IMR-90 (cell line): ENCODE measurements around the gene UBXN6. TPM values are rescaled to one million over a fixed set of nuclear protein-coding genes. Genes with fewer than 3 reads are reported as not detected.

Source experiments
- ATAC-seq: fragments of 200-7000 bp; cut with Tn5 transposase; 2 replicates; pipeline ENCODE4 v1.9.1; 2020; ENCODE audit warnings: low read depth, mild to moderate bottlenecking, moderate library complexity
- BruUV-seq: library from RNA; stranded (reverse); fragments of 400-500 nt; replicated peaks from 2 replicates; lab custom pipeline; 2021; lab: Mats Ljungman, UMichigan
- CTCF ChIA-PET: fragments of 300-600 bp; formaldehyde crosslinking; extraction: SDS; loops from one replicate; lab custom pipeline; 2021; ENCODE audit warnings: antibody characterized with exemption; lab: Yijun Ruan, JAX
- POLR2A ChIA-PET: fragments of 300-600 bp; sonication (Branson Sonifier 250); formaldehyde crosslinking; loops from one replicate; lab custom pipeline; 2022; ENCODE audit warnings: antibody characterized with exemption; ENCODE audit not compliant: unreplicated experiment; lab: Charles Lee
- DNase-seq: peaks from one replicate; pipeline ENCODE4 v3.0.0; 2013
- H2AFZ ChIP-seq: replicated peaks from 2 replicates; pipeline ENCODE3; 2013; ENCODE audit warnings: low read length, mild to moderate bottlenecking; ENCODE audit not compliant: poor library complexity
- H2AK5ac ChIP-seq: 2 replicates; pipeline ENCODE4 v1.6.1; 2013; ENCODE audit warnings: low read depth, low read length, inconsistent platforms
- H2AK9ac ChIP-seq: replicated peaks from 2 replicates; pipeline ENCODE3; 2013; ENCODE audit warnings: mild to moderate bottlenecking, low read depth, low read length, moderate library complexity; ENCODE audit not compliant: poor library complexity
- H2BK120ac ChIP-seq: 2 replicates; pipeline ENCODE4 v1.6.1; 2013; ENCODE audit warnings: low read depth, low read length, inconsistent platforms
- H2BK15ac ChIP-seq: 3 replicates; pipeline ENCODE4 v1.6.1; 2013; ENCODE audit warnings: low read depth, low read length, inconsistent platforms
- H2BK20ac ChIP-seq: 2 replicates; pipeline ENCODE4 v1.6.1; 2013; ENCODE audit warnings: low read depth, mild to moderate bottlenecking, inconsistent platforms, low read length, moderate library complexity
- H2BK5ac ChIP-seq: 2 replicates; pipeline ENCODE4 v1.6.1; 2013; ENCODE audit warnings: mild to moderate bottlenecking, low read depth, low read length, inconsistent platforms; ENCODE audit not compliant: poor library complexity, severe bottlenecking
- H3K14ac ChIP-seq: replicated peaks from 2 replicates; pipeline ENCODE4 v1.6.1; 2013; ENCODE audit warnings: low read depth, low read length, inconsistent platforms
- H3K18ac ChIP-seq: 2 replicates; pipeline ENCODE4 v1.6.1; 2013; ENCODE audit warnings: low read depth, low read length, control low read depth
- H3K23ac ChIP-seq: 2 replicates; pipeline ENCODE4 v1.6.1; 2013; ENCODE audit warnings: low read depth, low read length, inconsistent platforms
- H3K27ac ChIP-seq: 2 replicates; pipeline ENCODE4 v1.5.1; 2013; ENCODE audit warnings: mild to moderate bottlenecking, control low read depth, low read length; ENCODE audit not compliant: insufficient read depth
- H3K27me3 ChIP-seq: 2 replicates; pipeline ENCODE4 v1.6.1; 2013; ENCODE audit warnings: low read length; ENCODE audit not compliant: control insufficient read depth, insufficient read depth
- H3K36me3 ChIP-seq: 2 replicates; pipeline ENCODE4 v1.6.1; 2013; ENCODE audit warnings: low read length, mixed read lengths; ENCODE audit not compliant: control insufficient read depth, insufficient read depth
- H3K4ac ChIP-seq: 2 replicates; pipeline ENCODE4 v1.6.1; 2013; ENCODE audit warnings: low read depth, low read length, inconsistent platforms
- H3K4me1 ChIP-seq: 2 replicates; pipeline ENCODE4 v1.6.1; 2013; ENCODE audit warnings: low read length, mixed read lengths; ENCODE audit not compliant: control insufficient read depth, insufficient read depth
- H3K4me2 ChIP-seq: 2 replicates; pipeline ENCODE4 v1.6.1; 2013; ENCODE audit warnings: low read depth, mild to moderate bottlenecking, control low read depth, low read length, moderate library complexity
- H3K4me3 ChIP-seq: 2 replicates; pipeline ENCODE4 v1.5.1; 2013; ENCODE audit warnings: low read depth, mild to moderate bottlenecking, control low read depth, low read length, moderate library complexity; ENCODE audit not compliant: insufficient read depth
- H3K56ac ChIP-seq: 2 replicates; pipeline ENCODE4 v1.6.1; 2013; ENCODE audit warnings: low read length, inconsistent platforms; ENCODE audit not compliant: insufficient read depth; ENCODE audit errors: extremely low read depth
- H3K79me1 ChIP-seq, 2 experiments: 2 replicates each; pipeline ENCODE4 v1.6.1; 2013; ENCODE audit warnings: low read length in 2 of 2, inconsistent platforms in 1 of 2, low read depth in 1 of 2
- H3K9ac ChIP-seq: 2 replicates; pipeline ENCODE4 v1.6.1; 2013; ENCODE audit warnings: low read depth, low read length, control low read depth
- H3K9me1 ChIP-seq: 2 replicates; pipeline ENCODE4 v1.6.1; 2013; ENCODE audit warnings: low read length, inconsistent platforms; ENCODE audit not compliant: insufficient read depth
- H3K9me3 ChIP-seq: 2 replicates; pipeline ENCODE4 v1.6.1; 2013; ENCODE audit warnings: low read length; ENCODE audit not compliant: control insufficient read depth, insufficient read depth
- H4K20me1 ChIP-seq: 2 replicates; pipeline ENCODE4 v1.6.1; 2013; ENCODE audit warnings: low read length, inconsistent platforms; ENCODE audit not compliant: insufficient read depth
- H4K5ac ChIP-seq: 2 replicates; pipeline ENCODE4 v1.6.1; 2013; ENCODE audit warnings: mild to moderate bottlenecking, low read depth, low read length, control low read depth
- H4K8ac ChIP-seq, 2 experiments: 2 replicates each; pipeline ENCODE4 v1.6.1; 2013; ENCODE audit warnings: low read depth in 2 of 2, low read length in 2 of 2, control low read depth in 1 of 2, inconsistent platforms in 1 of 2
- H4K91ac ChIP-seq: 2 replicates; pipeline ENCODE4 v1.6.1; 2013; ENCODE audit warnings: low read depth, low read length, inconsistent platforms; ENCODE audit not compliant: insufficient read depth
- BHLHE40 ChIP-seq: fragments of 150-350 bp; IDR thresholded peaks from 2 replicates; pipeline ENCODE4 v1.6.1; 2016; ENCODE audit warnings: mild to moderate bottlenecking, low read depth, low read length
- CEBPB ChIP-seq: IDR thresholded peaks from 2 replicates; pipeline ENCODE4 v1.6.1; 2012; ENCODE audit warnings: low read depth, low read length, improper control_type of control experiment
- ELK1 ChIP-seq: fragments of 150-350 bp; IDR thresholded peaks from 2 replicates; pipeline ENCODE4 v1.6.1; 2016; ENCODE audit warnings: low read depth, mild to moderate bottlenecking, low read length, moderate library complexity, borderline replicate concordance
- FOS ChIP-seq: fragments of 150-350 bp; IDR thresholded peaks from 2 replicates; pipeline ENCODE4 v1.6.1; 2016; ENCODE audit warnings: low read depth, low read length
- MAZ ChIP-seq: IDR thresholded peaks from 2 replicates; pipeline ENCODE4 v1.6.1; 2012; ENCODE audit warnings: low read depth, mild to moderate bottlenecking, low read length, improper control_type of control experiment, moderate library complexity, borderline replicate concordance
- NFE2L2 ChIP-seq: fragments of 150-350 bp; IDR thresholded peaks from 2 replicates; pipeline ENCODE4 v1.6.1; 2016; ENCODE audit warnings: low read depth, mild to moderate bottlenecking, low read length
- POLR2A ChIP-seq: IDR thresholded peaks from 2 replicates; pipeline ENCODE4 v1.6.1; 2012; ENCODE audit warnings: mild to moderate bottlenecking, low read depth, low read length
- RAD21 ChIP-seq: IDR thresholded peaks from 2 replicates; pipeline ENCODE4 v1.6.1; 2012; ENCODE audit warnings: low read length, improper control_type of control experiment
- RCOR1 ChIP-seq: IDR thresholded peaks from 2 replicates; pipeline ENCODE4 v1.6.1; 2012; ENCODE audit warnings: mild to moderate bottlenecking, low read length, improper control_type of control experiment; ENCODE audit not compliant: insufficient replicate concordance
- RFX5 ChIP-seq: IDR thresholded peaks from 2 replicates; pipeline ENCODE4 v1.8.0; 2012; ENCODE audit warnings: low read depth, mild to moderate bottlenecking, low read length, moderate library complexity
- WGBS, 2 experiments: methylation state at CpG; one replicate each; pipeline versions ENCODE4 v1.1.5 to v1.1.7; 2013; ENCODE audit warnings: missing lambda C conversion rate in 2 of 2; ENCODE audit not compliant: insufficient read length in 1 of 2; ENCODE audit errors: extremely low coverage in 2 of 2; 5-methylcytosine and 5-hydroxymethylcytosine counted together
- dilution Hi-C: fragments of 300-500 bp; cut with HindIII; formaldehyde crosslinking; loops from one replicate; pipeline ENCODE4 v1.14.3; 2018; ENCODE audit warnings: low sequenced_read_pairs; ENCODE audit not compliant: unreplicated experiment
- in situ Hi-C: fragments of 300-500 bp; cut with MboI; formaldehyde crosslinking; loops from 3 replicates; pipeline ENCODE4 v1.14.3; 2019; ENCODE audit warnings: low sequenced_read_pairs, inconsistent platforms, mixed read lengths
- intact Hi-C: fragments of 100-400 bp; cut with micrococcal nuclease; formaldehyde crosslinking; loops from 2 replicates; pipeline ENCODE4 v1.10.0; 2022
- polyA plus RNA-seq, 3 experiments: library from polyadenylated mRNA; depleted of rRNA; stranded (reverse); fragments of >200 nt; gene quantifications; 2 replicates each; pipeline ENCODE4 v1.2.3, GENCODE V29; 2012; ENCODE audit warnings: low replicate concordance in 1 of 3
- total RNA-seq: library from RNA; depleted of rRNA; stranded (reverse); fragments of >200 nt; gene quantifications from 2 replicates; pipeline ENCODE4 v1.2.3, GENCODE V29; 2012

Gene UBXN6
- total and polyA plus RNA-seq, 2 of the 4 experiments (the other 2 are of a cell fraction), result 84.2 to 86.5 TPM

GRCh38 chr19:4504891-4505569, 47.4 kb upstream of the UBXN6 start:
- Histone ChIP-seq H3K56ac (no peak overlapping the region), H2BK120ac (no peak overlapping the region), H4K91ac (no peak overlapping the region), H2AK5ac (no peak overlapping the region), H4K8ac (no peak overlapping the region), H2AFZ (no peak overlapping the region), H4K5ac (no peak overlapping the region), H3K4me2 (no peak overlapping the region), H3K14ac (no peak overlapping the region), H3K4ac (no peak overlapping the region), H2AK9ac (no peak overlapping the region), H3K27me3 (no peaks in the 10 kb centered on the region), H3K9ac (no peak overlapping the region), H3K4me1 (peaks cover 4% of the 10 kb centered on the region), H3K4me3 (no peak overlapping the region), H4K20me1 (no peaks in the 10 kb centered on the region), H3K27ac (no peak overlapping the region), H2BK15ac (no peak overlapping the region), H3K79me1 (peaks cover 0 to 8% of the 10 kb centered on the region in 2 experiments; a peak in 1 of 4 replicates), H3K18ac (no peak overlapping the region), H3K23ac (no peak overlapping the region), H3K36me3 (peaks cover 45% of the 10 kb centered on the region), H3K9me3 (no peaks in the 10 kb centered on the region), H2BK5ac (no peak overlapping the region), H2BK20ac (no peak overlapping the region), H3K9me1 (peaks cover 8% of the 10 kb centered on the region; the same call in 1 of the 2 replicates)
- TF ChIP-seq CEBPB (no peak), RAD21 (no peak), BHLHE40 (no peak), MAZ (no peak), RCOR1 (no peak), FOS (no peak), POLR2A (no peak), RFX5 (no peak), NFE2L2 (no peak), ELK1 (no peak)
- ATAC-seq (no peak), DNase-seq (no peak)
- BruUV-seq, result no TSS peak
- in situ Hi-C loops (no loop called here), dilution Hi-C loops (no loop called here), intact Hi-C loops (no loop called here)
- ChIA-PET CTCF (no interaction called here), POLR2A (no interaction called here)
- WGBS, 2 experiments, result 83% methylated on average over 8 of the region's 15 CpGs; no CpG with 5 or more reads in 1 of the 2 experiments
